NCI-H345 (cell line): Measurements from ENCODE around the gene IL1RAPL2.

ENCODE experiments used
- DNase-seq: peaks from one replicate; lab custom pipeline; 2025; lab: John Stamatoyannopoulos, UW

IL1RAPL2 gene

DNA sequence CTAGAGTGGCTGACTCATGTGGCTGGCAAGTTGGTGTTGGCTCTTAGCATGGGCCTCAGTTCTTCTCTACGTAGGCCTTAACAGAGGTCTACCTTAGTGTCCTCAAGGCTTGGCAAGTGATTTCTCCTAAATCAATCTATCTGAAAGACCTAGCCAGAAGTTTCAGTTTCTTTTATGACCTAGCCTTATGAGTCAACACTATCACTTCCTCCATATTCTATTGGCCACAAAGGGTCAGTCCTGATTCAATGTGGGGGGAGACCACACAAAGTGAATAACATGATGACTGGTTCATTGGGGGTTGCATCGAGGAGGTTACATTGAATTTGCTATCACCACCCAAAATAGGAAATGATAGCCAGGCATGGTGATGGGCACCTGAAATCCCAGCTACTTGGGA lies 1250.5 kb downstream of the IL1RAPL2 start:
- DNase-seq, result no peak
